ENCODE data around the gene XPC.
"Not testable (repeated sequence)": the region's sequence is repeated elsewhere in the genome, so short reads cannot be mapped to it uniquely, and the experiment has no call there.

XPC gene

DNA sequence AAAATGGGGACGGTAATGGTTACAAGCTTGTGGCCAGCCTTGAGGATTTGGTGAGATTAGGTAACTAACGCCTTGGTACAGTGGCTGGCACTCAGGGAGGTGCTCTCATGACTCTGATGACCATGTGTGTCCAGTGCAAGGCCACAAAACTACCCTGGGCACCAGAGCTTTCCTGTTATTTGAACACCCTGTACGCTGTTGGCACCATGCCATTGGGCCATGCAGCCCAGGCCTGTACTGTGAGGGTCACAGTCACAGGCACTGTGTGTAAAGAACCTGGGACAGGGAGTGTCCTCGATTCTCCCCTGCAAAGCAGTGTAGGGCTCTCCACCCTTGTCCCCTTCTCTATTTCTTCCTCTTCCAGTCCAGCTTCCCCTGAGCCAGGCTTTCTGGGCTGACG, 47.3 kb downstream of the XPC start:
- DNase-seq: no peak

DNA sequence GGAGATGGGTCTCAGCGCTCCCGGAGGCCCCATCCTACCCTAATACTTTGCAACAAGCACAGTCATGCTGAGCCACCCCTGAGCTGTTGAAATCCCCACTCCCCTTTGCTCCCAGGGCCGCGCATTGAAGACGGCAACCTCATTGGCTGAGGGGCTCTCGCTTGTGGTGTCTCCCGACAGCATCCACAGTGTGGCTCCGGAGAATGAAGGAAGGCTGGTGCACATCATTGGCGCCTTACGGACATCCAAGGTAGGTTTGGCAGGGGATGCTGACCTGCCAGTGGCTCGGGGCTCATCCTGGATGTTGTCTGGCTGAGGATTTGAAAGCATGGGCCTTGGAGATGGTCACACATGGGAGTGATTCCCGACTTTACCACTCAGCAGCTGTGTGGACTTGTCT, 47.7 kb downstream of the XPC start:
- DNase-seq: no peak

DNA sequence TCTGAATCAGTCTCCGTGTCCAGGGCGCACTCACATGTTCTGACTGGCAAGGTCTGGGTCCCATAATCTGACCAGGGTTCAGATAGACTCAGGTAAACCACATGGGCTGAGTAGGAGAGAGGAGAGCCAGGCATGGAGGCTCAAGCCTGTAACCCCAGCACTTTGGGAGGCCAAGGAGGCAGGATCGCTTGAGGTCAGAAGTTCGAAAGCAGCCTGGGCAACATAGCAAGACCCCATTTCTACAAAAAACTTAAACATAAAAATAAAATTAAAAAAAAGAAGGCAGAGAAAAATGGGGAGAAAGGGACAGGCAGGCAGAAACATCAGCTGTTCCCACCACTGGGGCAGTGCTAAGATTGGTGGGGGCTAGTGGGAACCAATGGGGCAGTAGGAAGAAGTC, 48.2 kb downstream of the XPC start:
- DNase-seq: no peak

DNA sequence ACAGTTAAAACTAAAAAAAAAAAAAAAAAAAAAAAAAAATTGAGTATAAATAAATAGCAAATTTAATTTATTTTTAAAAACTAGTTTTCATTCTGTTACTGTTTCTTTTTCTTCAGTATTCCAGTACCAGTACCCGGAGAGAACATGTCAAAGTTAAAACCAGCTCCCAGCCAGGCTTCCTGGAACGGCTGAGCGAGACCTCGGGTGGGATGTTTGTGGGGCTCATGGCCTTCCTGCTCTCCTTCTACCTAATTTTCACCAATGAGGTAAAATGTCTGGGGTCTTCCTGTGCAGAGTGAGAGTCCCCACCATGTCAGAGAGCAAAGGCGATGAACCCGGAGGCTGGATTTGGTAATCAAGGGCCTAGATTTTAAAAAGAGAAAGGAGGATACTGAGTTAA, 49.1 kb downstream of the XPC start:
- DNase-seq: no peak

DNA sequence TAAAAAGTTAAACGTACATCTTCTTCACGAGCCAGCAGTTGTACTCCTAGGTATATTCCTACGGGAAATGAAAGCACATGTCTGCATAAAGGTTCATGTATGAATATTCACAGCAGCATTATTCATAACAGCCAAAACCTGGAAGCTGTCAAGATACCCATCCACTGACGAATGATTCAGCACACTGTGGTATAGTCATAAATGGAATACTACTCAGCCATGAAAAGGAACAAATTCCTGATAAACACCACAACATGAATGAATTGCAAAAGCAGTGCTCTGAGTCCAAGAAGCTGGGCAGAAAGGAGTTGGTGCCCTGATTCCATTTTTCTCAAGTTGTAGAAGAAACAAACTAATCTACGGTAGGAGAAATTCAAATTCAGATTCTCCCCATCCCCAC, 49.7 kb downstream of the XPC start:
- DNase-seq: no peak

DNA sequence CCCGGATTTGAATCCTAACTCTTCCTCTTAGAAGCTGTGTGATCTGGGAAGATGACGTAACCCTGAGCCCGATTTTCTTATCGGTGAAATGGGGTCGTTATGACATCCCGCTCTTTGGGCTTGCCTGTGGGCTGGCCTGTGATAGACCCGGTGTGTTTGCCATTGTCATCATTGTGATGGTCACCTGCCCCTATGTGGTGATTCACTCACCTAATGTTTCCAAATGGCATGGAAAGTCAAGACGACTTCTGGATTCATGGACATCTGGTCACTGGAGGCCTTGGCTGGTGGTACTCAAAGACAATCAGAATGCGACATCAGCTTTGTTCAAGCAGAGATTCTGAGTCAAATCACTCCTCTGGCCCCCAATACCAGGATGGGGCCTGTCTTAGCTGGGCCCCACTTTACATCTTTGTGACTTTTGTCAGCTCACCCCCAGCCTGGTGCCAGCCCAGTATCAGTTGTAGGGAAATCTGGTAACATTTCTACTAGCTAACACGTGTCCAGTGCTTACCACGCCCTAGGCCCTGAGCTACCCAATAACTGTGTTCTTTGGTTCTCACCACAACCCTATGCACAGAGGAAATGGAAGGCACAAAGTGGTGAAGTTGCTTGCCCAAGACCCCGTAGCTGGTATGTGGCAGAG, 50.8 kb downstream of the XPC start:
- no peak for DNase-seq

DNA sequence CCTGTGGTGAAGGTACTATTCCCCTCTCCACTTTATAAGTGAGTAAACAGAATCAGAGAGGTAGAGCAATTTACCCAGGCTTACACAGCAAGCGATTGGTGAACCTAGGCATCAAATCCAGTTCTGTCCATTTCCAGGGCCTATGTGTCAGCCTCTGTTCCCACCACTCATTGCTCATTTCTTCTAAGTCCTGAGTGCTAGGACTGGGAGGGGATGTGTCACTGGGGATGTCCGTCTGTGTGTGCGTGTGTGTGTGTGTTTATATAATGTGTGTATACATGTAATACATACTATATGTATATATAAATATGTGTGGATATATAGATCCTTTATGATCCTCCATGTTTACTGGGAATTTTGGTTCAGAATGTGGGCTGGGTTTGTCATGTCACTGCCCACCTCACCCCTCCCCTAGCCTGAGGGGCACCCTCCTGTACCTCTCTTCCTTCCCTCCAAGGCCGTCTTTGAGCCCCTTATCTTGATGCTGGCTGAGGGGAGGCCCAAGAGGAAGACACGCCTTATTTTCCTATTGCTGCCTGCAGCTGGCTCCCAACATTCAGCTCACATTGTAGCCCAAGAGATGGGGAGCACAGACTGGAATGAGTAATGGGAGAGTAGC, 51.4 kb downstream of the XPC start:
- DNase-seq: no peak

DNA sequence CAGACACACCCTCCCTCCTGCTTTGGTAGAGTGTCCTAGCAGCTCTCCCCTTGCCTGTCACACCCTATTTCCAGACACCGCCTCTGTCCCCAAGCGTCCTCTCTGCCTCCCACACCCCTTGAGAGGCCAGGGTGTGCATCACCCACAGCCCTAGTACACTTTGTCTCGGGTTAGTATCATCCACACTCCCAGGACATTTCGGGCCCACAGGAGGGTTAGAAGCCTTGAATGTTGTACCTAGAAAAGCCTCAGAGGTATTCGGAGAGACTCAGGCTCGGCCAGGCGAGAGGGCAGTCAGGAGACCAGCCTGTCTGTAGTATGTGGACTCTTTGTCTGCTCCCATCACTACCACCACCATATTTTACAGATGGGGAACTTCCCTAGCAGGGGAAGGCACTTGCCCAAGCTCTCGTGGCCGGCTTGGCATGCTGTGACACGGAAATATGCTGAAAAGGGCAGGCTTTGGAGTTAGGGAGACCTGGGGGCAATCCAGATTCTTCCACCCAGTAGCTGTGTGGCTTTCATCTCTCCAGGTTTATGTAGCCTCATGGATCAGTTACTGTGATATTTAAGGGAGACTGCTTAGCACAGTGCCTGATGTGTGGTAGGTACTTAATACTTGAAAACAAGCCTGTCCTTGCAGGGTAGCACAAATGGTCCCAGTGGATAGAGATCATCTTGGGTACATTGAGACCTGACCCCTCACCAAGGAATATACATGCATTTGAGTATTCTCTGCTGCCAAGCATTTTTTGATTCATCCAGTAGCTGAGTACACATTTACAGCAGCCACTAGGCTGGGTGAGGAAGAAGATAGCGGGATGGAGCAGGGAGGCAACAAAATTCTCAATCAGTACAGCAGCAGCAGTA, 52.1 kb downstream of the XPC start:
- no peak for DNase-seq

DNA sequence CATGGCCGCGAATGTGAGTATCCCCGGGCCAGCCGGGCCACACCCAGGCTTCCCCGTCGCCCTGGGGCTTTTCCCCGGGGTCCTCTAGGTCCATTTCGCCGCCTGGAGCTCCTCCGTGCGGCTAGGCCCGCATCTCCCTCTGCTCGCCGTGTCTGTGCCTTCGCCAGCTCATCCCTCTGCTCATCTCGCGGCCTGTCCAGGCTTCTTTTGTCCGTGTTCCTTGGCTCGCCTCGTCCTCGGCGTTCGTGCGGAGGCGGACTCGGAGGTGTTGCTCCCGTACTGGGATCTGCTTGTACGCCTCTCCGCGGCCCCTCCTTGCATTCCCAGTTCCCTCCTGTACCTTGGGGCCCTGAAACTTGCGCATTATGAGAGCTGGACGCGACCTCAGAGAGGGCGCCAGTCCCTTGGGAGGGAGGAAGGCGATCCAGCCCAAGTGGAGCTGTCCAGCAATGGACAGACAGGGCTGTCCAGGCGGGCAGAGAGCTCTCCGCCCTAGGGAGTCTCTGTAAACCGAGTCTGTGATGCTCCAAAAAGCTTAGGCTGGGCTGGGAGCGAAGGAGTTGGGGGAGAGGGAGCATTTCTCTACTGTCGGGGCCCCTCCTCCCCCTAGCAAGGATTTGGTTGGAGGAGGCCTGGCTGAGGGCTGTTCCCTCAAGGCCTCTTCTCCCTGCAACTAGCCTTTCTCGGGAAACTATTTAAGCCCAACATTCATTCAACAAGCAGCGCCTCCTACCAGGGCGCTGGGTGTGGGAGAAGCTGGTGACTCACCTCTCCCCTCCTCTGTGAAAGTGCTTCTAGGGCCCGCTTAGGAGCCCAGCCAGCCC, 53.0 kb downstream of the XPC start:
- DNase-seq: peak; percentile 34 to 49 (median 42)

DNA sequence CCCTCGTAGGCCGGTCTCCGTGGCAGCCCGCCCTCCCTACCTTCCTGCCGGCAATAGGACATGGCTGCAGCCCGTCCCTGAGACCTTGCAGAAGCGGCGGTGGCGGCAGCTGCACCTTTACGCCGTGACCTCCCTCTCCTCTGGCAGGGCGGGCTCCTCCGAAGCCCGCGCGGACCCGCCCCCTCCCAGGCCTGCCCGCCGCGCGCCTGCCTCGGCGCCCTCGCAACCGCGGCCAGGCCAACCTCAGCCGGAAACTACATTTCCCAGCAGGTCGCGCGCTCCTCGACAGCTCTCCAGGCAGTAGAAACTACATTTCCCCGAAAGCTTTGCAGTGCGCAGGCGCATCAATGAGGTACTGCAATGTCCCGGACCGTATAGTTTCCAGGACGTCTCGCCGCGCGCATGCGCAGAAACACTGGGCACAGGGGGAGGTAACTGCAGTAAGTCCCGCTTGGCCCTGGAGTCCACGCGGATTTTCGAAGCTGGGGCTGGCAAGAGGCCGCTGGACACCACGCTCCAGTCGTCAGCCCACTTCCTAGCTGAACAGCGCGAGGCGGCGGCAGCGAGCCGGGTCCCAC, 53.7 kb downstream of the XPC start, which contains the start of the genes CHCHD4 and TMEM43:
Gene CHCHD4, minus strand, starts transcription at position 256 of the 578 bp plus-strand sequence. Its CDS starts 194 bp downstream, at position 62.
Gene TMEM43, plus strand, starts transcription at position 438 of the 578 bp plus-strand sequence. CDS start 142 bp downstream, outside the sequence.
- DNase-seq: peak; percentile 93 to 98 (median 94)

DNA sequence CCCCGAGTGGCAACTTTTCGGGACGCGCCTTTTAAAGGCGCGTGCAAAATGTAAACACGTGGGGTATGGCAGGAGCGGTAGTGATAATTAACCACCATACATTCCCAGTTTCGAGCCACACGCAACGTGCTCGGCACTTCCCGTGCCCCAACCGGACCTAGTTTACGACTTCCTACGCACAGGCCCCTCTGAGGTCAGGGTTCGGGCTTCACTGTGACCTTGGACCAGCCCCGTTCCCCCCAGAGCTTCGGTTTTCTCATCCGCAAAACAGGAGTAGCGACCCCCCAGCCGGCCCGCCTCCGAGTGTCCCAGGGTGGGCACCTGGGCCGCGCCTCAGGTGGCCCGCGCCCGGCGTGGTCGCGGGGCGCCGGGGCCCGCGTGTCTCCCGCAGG, 54.2 kb downstream of the XPC start:
- DNase-seq: peak; percentile 4 to 75 (median 75)

DNA sequence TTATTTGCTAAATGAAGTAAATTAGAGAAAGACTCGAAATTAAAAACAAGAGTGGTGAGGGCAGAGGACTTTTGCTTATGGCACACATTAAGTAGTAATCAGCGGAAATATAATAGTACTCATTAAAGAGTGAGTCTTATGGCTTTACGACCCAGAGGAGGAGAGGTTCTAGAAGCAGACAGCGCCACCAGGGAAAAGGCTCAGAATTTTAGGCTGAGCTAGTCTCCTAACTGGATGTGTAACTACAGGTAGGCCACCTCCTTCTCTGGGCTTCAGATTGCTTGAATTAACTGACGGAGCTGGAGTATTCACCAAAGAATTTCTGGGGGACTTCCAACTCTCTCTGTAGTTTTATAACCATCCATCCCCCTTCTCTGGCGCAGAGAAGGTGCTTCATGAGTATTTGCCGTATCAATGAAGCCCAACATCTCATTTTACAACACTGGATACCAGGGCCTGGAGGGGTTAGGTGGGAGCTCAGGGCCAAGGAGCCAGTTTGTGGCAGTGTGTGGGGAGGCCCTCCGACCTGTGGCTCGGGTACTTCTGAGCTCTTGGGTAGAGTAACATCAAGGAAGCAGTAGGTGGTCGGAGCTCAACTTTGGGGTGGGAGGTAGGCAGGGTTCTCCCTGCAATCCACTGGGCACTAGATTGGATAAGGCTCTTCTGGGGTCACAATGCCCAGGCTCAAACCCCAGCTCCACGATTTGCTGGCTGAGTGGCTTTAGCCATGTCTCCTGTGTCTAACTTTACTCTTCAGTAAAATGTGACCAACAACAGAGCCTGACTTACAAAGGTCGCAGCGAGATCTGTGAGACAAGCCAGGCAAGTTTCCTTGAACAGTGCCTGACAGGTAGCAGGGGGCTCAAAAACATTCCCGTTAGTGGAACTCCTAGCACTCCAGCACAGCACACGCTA, 54.8 kb downstream of the XPC start:
- DNase-seq: no peak

DNA sequence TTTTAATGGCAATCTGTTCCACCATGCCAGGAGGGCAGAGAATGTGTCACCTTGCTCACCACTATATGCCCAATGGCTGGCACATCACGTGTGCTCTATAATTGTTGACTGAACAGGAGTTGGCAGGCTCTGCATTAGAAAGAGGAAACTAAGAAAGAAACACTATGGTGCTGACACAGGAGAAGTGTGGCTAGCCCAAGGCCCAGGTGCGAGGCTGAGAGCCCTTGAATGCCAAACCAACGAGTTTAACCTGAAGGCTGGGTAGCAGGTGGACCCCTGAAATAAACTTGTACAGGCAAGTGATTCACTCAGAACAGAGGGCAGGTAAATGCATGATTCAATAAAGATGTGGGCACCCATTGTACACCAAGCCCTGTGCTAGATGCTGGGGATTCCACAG, 56.1 kb downstream of the XPC start:
- no peak for DNase-seq

DNA sequence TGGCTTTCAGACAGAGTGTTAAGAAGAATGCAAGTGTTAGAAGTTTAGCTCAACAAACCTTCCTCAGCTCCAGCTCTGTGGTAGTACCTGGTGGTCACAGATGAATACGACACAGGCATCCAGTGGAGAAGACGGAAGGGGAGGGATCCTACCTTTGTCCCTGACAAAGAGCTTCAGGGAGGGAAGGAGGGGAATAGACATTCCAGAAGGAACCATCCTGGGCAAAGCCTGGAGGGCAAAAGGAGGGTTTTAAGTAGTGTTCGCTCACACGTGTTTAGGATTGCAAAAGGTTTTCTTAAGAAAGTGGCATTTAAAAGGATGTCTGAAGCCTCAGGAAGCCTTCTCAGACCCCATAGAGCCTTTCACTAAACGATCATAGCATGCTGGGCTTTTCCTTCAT, 56.5 kb downstream of the XPC start:
- DNase-seq: no peak

DNA sequence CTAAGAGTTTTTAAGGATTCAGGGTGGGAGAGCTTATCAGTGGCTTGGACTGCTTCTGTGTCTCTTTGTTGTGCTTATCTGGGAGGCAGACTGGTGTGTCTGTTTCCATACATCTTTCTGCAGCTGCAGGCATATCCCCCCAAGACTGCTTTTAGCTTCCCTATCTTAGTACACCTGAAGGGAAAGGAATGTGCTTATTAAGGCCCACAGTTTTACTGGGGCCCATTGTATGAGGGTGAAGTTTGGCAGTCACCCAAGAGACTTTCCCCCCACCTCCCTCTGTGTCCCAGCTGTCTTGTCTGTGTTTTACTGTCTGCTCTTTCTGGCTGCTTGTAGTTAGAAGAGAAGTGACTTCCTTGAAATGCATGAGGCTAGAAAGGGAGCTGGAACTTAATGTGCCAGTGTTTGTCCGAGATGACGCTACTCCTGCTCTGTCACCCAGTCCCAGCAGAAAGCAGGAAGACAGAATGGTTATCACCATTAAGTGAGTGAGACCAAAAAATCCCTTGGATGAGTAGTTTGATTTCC, 57.4 kb downstream of the XPC start:
- DNase-seq: not testable (repeated sequence)

DNA sequence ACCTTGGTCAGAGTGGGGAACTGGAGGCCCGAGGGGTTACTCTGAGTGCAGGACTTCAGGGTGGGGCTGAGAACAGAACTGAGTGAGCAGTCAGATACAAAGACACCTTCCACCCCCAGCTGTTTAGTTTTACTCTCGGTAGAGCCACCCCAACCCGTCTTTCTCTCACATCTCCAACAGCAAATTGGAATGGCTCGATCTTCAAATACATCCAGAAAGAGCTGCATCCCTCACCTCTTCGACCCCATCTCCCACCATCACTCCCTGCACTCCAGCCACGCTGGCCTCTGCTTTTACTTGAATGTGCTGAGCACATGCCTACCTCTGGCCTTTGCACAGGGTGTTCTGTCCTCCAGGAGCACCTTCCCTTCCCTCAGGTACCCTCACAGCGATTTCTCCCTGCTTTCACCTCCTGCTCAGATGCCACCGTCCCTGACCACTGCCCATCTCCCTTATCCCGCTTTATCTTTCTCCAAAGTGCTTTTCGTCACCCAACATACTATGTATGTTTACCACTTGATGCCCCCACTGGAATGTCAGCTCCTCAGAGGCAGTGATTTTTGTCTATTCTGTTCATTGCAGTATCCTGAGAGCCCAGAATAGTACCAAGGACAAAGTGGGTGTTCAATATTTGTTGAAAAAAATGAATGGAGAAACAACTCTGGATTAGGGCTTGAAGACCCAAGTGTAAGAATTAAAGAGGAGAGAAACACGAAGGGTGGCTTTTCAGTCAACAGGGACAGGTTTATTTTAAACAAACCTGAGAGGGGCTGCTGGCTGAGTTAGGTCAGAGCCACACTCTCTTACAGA, 58.1 kb downstream of the XPC start:
- no peak for DNase-seq

DNA sequence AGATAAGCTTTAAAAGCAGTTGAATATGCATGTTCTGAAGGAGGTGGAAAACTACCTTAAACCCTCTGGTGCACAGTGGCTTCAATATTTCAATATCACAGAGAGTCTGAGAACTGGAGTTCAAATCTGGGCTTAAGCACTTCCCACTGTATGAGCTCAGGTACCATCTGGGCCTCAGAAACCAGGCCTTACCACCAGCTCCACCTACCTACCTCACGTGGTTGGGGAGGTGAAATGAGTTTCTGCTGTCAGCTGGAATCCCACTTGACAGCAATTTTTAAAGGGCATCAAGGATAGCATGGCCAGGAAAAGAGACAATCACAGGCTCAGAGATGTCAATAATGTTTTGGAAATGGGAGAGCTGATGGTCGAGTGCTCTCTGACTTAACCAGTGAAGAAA, 58.8 kb downstream of the XPC start:
- no peak for DNase-seq

DNA sequence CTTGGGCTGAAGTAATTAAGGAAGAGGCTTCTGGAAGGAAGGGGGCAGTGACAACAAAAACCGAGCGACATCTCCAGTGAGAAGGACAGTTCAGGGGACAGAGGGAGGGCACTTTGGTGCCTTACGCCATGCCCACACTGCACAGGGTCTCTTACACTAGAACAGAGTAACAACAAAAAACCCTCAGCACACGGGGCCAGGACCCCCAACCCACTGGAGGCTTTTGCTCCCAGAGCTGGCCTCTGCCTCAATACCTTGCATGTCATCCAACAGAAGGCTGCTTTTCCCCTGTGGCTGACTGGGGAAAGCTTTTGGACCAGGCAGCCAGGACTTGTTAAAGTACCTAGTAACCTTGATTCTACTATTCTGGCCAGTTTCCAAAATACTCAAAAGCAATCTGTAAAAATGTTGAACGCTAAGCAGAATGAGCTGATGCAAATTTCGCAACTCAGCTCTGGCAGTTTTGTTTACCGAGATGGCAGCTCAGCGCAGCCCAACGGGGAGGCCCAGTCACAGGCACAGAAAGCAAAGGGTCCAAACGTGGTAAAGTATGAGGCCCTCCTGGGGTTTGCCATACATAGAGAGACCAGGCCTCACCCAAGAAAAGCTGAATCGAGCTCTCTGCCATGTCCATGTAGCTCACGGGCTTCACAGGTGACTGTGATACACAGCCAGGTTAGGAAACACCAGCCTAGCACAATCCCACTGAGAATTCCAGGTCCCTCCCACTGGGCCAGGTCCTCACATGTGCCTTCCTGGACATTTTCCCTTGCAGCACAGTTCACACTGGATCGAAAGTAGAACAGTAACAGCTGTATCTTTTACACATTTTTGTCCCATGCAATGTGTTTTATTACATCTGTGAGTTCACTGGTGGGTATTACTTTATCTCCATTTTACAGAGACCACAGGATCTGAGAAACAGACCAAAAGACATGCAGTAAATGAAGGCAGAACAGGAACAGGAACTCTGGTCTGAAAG, 59.7 kb downstream of the XPC start:
- DNase-seq: no peak

Measured in NCI-H1417 (cell line).